Erythroblast (primary cell): ENCODE results near the gene PCDH15.

ENCODE experiments used
- GATA1 ChIP-seq: IDR thresholded peaks from 2 replicates; pipeline ENCODE4 v1.6.1; 2011; ENCODE audit warnings: low read depth, mild to moderate bottlenecking, control low read depth, low read length, moderate library complexity
- POLR2A ChIP-seq: IDR thresholded peaks from 2 replicates; pipeline ENCODE4 v1.6.1; 2011; ENCODE audit warnings: mild to moderate bottlenecking, low read length

DNA sequence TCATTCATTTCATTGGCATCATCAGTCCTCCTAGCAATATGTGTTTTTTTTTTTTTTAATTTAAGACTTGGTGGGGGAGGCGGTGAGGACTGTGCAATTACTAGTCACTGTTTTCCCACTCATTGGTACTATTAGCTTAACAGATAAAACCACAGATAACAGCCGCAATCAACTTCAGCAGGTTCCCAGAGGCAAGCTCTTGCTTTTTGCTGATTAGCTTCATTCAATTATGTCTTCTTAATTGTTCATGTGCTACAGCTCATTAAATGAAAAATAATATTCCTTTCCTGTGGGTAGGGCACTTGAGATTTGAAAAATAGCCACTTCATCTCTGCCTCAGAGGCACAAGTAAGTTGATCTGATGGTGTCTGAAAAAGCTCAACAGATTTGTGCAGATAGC is 215.5 kb downstream of the PCDH15 start:
- no peak for TF ChIP-seq POLR2A
- no peak for TF ChIP-seq GATA1
